AG04450 (cell line): Measurements from ENCODE around the gene NPPB. TPM values are rescaled to one million over a fixed set of nuclear protein-coding genes. Genes with fewer than 3 reads are reported as not detected.

Source experiments
- CTCF ChIA-PET: fragments of 300-600, 350-600 bp; formaldehyde crosslinking; extraction: SDS; loops from one replicate; lab custom pipeline; 2022; ENCODE audit warnings: antibody characterized with exemption, inconsistent platforms; lab: Charles Lee
- POLR2A ChIA-PET: fragments of 350-600 bp; formaldehyde crosslinking; extraction: SDS; loops from one replicate; lab custom pipeline; 2021; ENCODE audit warnings: antibody characterized with exemption, inconsistent platforms; lab: Yijun Ruan, JAX
- DNase-seq: peaks from one replicate; pipeline ENCODE4 v3.0.0-alpha.2; 2011; ENCODE audit warnings: low read depth, low spot score
- H3K27ac ChIP-seq: one replicate; pipeline ENCODE4 v1.5.1; 2012; ENCODE audit warnings: low read depth, low read length, control low read depth
- H3K27me3 ChIP-seq: one replicate; pipeline ENCODE4 v1.6.0; 2012; ENCODE audit warnings: low read length; ENCODE audit not compliant: control insufficient read depth, insufficient read depth
- H3K4me3 ChIP-seq: 2 replicates; pipeline ENCODE4 v1.5.1; 2011; ENCODE audit warnings: mild to moderate bottlenecking, low read depth, low read length, control low read depth
- H3K9me3 ChIP-seq: 2 replicates; pipeline ENCODE4 v1.5.1; 2012; ENCODE audit warnings: low read length; ENCODE audit not compliant: control insufficient read depth, insufficient read depth
- polyA minus RNA-seq: library from RNA; depleted of rRNA, polyadenylated mRNA; stranded (reverse); fragments of >200 nt; gene quantifications from 2 replicates; pipeline ENCODE4 v1.2.3, GENCODE V29; 2011; rRNA and poly(A)+ RNA removed
- polyA plus RNA-seq: library from polyadenylated mRNA; depleted of rRNA; stranded (reverse); fragments of >200 nt; gene quantifications from 2 replicates; pipeline ENCODE4 v1.2.3, GENCODE V29; 2011; rRNA removed
- TF ChIP-seq, protein P1 (sequence below): IDR thresholded peaks from 2 replicates; pipeline ENCODE4 v1.5.1; 2011; ENCODE audit warnings: low read depth, low read length, control low read depth, inconsistent platforms

Gene NPPB
- polyA plus RNA-seq (not detected in 2 replicates), polyA minus RNA-seq (not detected in 2 replicates)

DNA sequence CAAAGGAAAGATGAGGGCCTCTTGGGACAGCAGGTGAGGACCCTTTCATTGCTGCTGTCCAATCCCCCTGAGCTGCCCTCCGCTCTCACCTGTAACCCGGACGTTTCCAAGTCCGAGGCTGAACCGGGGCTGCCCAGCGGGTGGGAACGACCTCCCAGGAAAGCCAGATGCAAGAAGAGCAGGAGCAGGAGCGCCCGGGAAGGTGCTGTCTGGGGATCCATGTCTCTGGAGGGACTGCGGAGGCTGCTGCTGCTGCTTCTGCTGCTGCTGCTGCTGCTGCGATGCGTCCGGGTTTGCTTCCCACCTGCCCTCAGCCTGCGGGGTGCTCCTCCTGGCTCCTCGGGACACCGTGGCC, at the start of gene NPPB:
Gene NPPB (minus strand): TSS at position 333 of the 355 bp plus-strand sequence. CDS start 112 bp downstream, at position 221.
- ChIA-PET POLR2A (no interaction called here), CTCF (no interaction called here)
- H3K4me3 ChIP-seq: no peak within 1 kb of the TSS
- no peak for DNase-seq
- no peaks in the 10 kb centered on the region for H3K9me3 ChIP-seq
- H3K27ac ChIP-seq: no peak within 1 kb of the TSS
- TF ChIP-seq, protein P1, sequence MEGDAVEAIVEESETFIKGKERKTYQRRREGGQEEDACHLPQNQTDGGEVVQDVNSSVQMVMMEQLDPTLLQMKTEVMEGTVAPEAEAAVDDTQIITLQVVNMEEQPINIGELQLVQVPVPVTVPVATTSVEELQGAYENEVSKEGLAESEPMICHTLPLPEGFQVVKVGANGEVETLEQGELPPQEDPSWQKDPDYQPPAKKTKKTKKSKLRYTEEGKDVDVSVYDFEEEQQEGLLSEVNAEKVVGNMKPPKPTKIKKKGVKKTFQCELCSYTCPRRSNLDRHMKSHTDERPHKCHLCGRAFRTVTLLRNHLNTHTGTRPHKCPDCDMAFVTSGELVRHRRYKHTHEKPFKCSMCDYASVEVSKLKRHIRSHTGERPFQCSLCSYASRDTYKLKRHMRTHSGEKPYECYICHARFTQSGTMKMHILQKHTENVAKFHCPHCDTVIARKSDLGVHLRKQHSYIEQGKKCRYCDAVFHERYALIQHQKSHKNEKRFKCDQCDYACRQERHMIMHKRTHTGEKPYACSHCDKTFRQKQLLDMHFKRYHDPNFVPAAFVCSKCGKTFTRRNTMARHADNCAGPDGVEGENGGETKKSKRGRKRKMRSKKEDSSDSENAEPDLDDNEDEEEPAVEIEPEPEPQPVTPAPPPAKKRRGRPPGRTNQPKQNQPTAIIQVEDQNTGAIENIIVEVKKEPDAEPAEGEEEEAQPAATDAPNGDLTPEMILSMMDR: no peak
- peaks cover 30% of the 10 kb centered on the region for H3K27me3 ChIP-seq

DNA sequence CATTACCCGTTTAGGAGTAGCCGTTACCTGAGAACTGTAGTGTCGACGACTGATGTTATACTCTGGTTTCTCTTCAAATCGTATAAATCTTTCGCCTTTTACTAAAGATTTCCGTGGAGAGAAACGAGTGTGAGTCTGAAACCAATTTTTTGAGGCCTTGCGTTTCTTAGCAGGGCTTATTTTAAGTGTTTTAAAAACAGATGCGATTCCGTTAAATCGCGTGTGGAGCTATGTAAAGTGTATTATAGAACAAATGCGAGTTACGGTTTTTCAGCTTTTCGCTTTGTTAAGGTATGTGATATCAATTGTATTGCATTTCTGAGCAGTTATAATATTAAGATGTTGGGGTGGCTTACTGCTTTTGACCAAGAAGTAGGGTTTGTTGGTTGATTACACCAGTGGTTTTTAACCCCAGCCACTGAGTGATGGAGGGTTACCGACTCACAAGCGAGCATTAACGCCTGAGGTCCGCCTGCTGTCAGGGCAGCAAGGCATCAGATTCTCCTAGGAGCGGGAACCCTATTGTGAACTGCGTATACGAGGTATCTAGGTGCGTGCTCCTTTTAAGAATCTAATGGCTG, 49.4 kb upstream of the NPPB start:
- Histone ChIP-seq H3K4me3 (peak overlapping the region; percentile 65), H3K27ac (peak overlapping the region; percentile 99), H3K27me3 (no peaks in the 10 kb centered on the region), H3K9me3 (no peaks in the 10 kb centered on the region)
- TF ChIP-seq, protein P1: no peak
- DNase-seq: peak; percentile 99
- CTCF ChIA-PET: interaction anchor here (0.6 to 1.3 kb wide), 17 partner anchors 8 to 870 kb away, joined by 3 to 7 read pairs (median 4); partner anchors contain the start of gene NPPA
- POLR2A ChIA-PET: interaction anchor here (0.6 to 3.6 kb wide), 50 partner anchors 9 to 347 kb away, joined by 3 to 79 read pairs (median 6); partner anchors contain the start of genes AGTRAP, CLCN6, KIAA2013 and MFN2

DNA sequence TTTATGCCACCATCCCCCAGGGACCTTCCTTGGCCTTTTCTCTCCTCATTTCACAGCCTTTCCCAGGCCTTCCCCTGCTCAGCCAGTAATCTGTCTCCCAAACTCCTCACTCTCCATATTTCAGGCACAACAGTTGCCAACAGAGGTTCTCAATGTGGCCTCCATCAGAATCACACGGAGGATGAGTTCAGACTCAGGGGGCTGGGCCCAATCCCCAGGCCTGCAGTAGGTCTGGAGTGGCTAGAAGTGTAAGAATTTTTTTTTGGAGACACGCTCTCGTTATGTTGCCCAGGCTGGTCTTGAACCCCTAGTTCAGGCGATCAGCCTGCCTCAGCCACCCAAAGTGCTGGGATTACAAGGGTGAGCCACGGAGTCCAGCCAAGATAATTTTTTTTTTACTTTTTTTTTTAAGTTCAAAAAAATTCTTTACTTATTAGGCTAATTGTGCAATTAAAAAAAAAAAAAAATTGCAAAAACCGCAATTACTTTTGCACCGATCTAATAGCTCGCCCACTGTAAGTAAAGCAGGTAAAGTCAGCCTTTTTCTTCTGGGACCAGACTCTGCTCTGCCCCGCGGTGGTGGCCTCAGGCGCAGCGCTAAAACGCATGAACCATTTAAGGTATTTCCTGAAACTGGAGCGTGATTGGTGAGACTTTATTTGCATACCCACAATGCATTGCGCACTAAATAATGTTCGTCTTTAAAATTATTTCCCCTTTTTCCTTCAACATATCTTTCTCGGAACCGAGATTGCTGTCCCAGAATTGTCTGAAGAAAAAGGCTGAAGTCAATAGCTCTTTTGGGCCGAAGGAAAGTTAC, 48.7 kb upstream of the NPPB start:
- Histone ChIP-seq H3K4me3 (peak overlapping the region; percentile 18; the same call in 1 of the 2 replicates), H3K9me3 (no peaks in the 10 kb centered on the region), H3K27me3 (no peaks in the 10 kb centered on the region), H3K27ac (peak overlapping the region; percentile 99)
- TF ChIP-seq, protein P1: peak; percentile 83
- POLR2A ChIA-PET: interaction anchor here (0.6 to 3.6 kb wide), 41 partner anchors 8 to 319 kb away, joined by 3 to 79 read pairs (median 6); partner anchors contain the start of genes AGTRAP, CLCN6, KIAA2013 and MFN2
- DNase-seq: peak; percentile 91
- CTCF ChIA-PET: interaction anchor here (0.6 to 1.3 kb wide), 17 partner anchors 9 to 870 kb away, joined by 3 to 7 read pairs (median 4); partner anchors contain the start of genes NPPA and PLOD1

DNA sequence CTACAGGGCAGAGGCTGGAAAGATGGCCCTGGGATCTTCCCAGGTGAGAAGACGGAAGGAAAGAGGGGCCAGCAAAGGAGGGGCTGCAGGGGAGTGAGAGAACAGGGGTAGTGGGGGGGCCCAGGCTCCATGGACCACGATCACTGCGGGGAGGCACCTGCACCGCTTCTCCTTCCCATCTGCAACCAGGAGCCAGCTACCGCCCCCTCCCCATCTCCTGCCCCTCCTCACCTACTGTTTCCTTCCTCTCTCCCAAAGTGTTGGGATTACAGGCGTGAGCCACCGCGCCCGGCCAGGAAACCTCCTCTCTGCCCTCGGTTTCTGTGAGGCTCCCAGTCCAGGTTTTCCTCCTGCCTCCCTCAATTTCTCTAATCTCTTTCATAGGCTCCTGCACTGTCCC, 48.1 kb upstream of the NPPB start:
- Histone ChIP-seq H3K27ac (no peak overlapping the region), H3K4me3 (no peak overlapping the region), H3K9me3 (no peaks in the 10 kb centered on the region), H3K27me3 (no peaks in the 10 kb centered on the region)
- CTCF ChIA-PET: interaction anchor here (0.8 kb wide), 1 partner anchor 27 kb away, joined by 5 read pairs; the partner anchor contains the start of gene PLOD1
- no peak for DNase-seq
- POLR2A ChIA-PET: no interaction called here
- TF ChIP-seq, protein P1: no peak
